H1 (cell line): ENCODE measurements around the gene LY9. TPM values are rescaled to one million over a fixed set of nuclear protein-coding genes. Genes with fewer than 3 reads are reported as not detected.

ENCODE experiments used
- polyA plus RNA-seq, 7 experiments: library from polyadenylated mRNA; depleted of rRNA in 3 of 7; stranded (reverse) in 5 of 7; unstranded in 2 of 7; fragments of >200 nt in 5 of 7; fragments of 200-250 nt in 2 of 7; gene quantifications; 1 replicate in 5 of 7; 2 replicates in 1 of 7; 4 replicates in 1 of 7; pipeline versions ENCODE4 v1.2.1 to v1.2.3, GENCODE V29; 2011 to 2013; ENCODE audit warnings: missing spikeins in 2 of 7, mixed read lengths in 2 of 7
- total RNA-seq: library from RNA; stranded (reverse); fragmentation: NEBNext Ultra II Directional; extraction: Animal tissue kit (Norgen Biotek cat#: 25700); gene quantifications from 2 replicates; pipeline ENCODE4 v1.2.1, GENCODE V29; 2021

Gene LY9
- total and polyA plus RNA-seq, 2 of the 8 experiments (the other 6 are each of a cell fraction or from before 2014, with no cell fraction given), result not detected

Other genes starting within 250 kb of the LY9 start
- not detected in 2 replicates for gene CD84, start 216.7 kb upstream of the LY9 start, total RNA-seq
- gene CD84, start 216.7 kb upstream of the LY9 start, polyA plus RNA-seq (2011; rRNA removed), result not detected in 2 replicates
- not detected in 2 replicates for gene SLAMF1, start 149.1 kb upstream of the LY9 start, total RNA-seq
- not detected in 2 replicates for gene SLAMF1, start 149.1 kb upstream of the LY9 start, polyA plus RNA-seq (2011; rRNA removed)
- not detected in 2 replicates for gene CD48, start 84.4 kb upstream of the LY9 start, total RNA-seq
- gene CD48, start 84.4 kb upstream of the LY9 start, polyA plus RNA-seq (2011; rRNA removed), result 0.08 TPM in 1 of 2 replicates, not detected in the other
- gene SLAMF7, start 56.9 kb upstream of the LY9 start, total RNA-seq, result not detected in 2 replicates
- gene SLAMF7, start 56.9 kb upstream of the LY9 start, polyA plus RNA-seq (2011; rRNA removed), result not detected in 2 replicates
- gene CD244, start 66.7 kb downstream of the LY9 start, total RNA-seq, result not detected in 2 replicates
- not detected in 2 replicates for gene CD244, start 66.7 kb downstream of the LY9 start, polyA plus RNA-seq (2011; rRNA removed)
- not detected in 2 replicates for gene ITLN1, start 89.0 kb downstream of the LY9 start, total RNA-seq
- not detected in 2 replicates for gene ITLN1, start 89.0 kb downstream of the LY9 start, polyA plus RNA-seq (2011; rRNA removed)
- gene ITLN2, start 158.6 kb downstream of the LY9 start, total RNA-seq, result 4.7 and 5.6 TPM in 2 replicates
- gene ITLN2, start 158.6 kb downstream of the LY9 start, polyA plus RNA-seq (2011; rRNA removed), result 6.3 and 6.8 TPM in 2 replicates
- 143 and 159 TPM in 2 replicates for gene F11R, start 225.0 kb downstream of the LY9 start, total RNA-seq
- 170 and 200 TPM in 2 replicates for gene F11R, start 225.0 kb downstream of the LY9 start, polyA plus RNA-seq (2011; rRNA removed)
- 60.4 and 60.9 TPM in 2 replicates for gene TSTD1, start 242.8 kb downstream of the LY9 start, total RNA-seq
- 314 and 360 TPM in 2 replicates for gene TSTD1, start 242.8 kb downstream of the LY9 start, polyA plus RNA-seq (2011; rRNA removed)
- gene USF1, start 249.8 kb downstream of the LY9 start, total RNA-seq, result 68.9 and 74.6 TPM in 2 replicates
- gene USF1, start 249.8 kb downstream of the LY9 start, polyA plus RNA-seq (2011; rRNA removed), result 45.7 and 50.3 TPM in 2 replicates